ENCODE measurements around the gene TSPAN12.

Gene TSPAN12

DNA sequence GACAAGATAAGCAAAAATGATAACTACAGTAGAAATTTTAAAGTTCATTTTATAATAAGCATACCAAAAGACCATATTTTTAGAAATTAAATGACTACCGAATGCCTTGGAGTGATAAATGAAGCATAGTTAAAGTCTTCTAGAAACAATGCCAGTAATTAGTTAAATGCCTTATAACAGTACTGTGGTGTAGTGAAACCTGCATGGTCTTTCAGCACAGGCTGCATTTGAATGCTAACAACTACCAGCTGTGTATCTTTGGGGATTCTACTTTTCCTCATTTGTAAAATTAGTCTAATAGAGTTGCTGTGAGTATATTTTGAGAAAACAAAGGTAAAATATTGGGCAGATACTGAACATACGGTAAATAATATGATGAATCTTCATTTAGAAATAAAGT, 25.1 kb downstream of the TSPAN12 start:
- H3K4me3 ChIP-seq (replicated peaks; ENCODE audit: low read depth, low read length) = no peak overlapping the region
- no peak for DNase-seq (ENCODE audit: low read depth)
- no peak for TF ChIP-seq CTCF (IDR thresholded peaks at IDR 0.05; ENCODE audit: low read length, missing control alignments)

DNA sequence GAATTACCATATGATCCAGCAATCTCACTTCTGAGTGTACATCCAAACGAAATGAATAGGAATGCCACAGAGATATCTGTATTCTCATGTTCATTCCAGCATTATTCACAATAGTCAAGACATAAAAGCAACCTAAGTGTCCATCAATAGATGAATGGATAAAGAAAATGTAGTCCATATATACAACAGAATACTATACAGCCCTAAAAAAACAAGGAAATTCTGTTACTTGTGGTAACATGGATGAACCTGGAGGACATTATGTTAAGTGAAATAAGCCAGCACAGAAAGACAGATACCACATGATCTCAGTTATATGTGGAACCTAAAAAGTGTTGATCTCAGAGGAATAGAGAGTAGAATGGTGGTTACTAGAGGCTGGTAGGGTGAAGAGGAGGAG, 26.7 kb downstream of the TSPAN12 start:
- no peak for TF ChIP-seq CTCF (IDR thresholded peaks at IDR 0.05; ENCODE audit: low read length, missing control alignments)
- DNase-seq (ENCODE audit: low read depth) = no peak

DNA sequence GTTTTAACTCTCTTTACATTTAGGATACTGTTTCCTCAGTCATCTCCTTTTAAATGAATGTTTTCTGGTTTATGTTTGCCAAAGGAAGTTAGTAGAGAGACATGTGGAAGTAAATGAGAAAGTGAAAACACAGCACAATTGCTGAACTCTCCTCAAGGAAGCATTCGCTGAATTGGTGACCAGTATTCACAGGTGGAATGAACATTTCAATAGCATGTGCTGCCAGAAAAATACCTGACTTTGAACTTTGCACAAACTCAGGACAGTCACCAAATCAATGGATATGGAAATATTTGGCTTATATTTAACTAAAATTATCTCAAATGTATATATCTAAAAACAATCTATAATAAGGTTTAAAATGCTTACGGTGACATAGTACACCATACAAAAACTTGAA, 28.5 kb downstream of the TSPAN12 start:
- no peak for DNase-seq (ENCODE audit: low read depth)
- TF ChIP-seq CTCF (IDR thresholded peaks at IDR 0.05; ENCODE audit: low read length, missing control alignments) = no peak
- no peak overlapping the region for H3K4me3 ChIP-seq (replicated peaks; ENCODE audit: low read depth, low read length)

More for the DNA sequence above, 26.7 kb downstream of the TSPAN12 start:
- no peak overlapping the region for H3K4me3 ChIP-seq (replicated peaks; ENCODE audit: low read depth, low read length)

DNA sequence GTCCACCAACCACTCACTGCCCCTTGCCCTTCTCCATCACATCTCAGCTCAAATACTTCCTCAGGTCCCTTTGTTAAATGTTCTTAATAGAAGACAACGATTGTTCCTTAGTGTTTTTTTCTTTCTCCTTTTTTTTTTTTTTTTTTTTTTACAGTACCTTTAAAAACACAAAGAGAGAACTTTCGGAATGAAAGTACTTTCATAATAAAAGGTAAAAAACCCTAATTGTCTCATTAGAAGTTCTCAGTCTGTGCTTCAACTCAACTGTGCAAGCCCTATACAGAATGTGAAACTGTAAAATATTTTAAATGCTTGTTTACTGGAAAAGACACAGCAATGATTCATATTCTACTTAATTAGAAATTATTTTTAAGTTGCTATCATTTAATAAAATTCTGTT, 29.4 kb downstream of the TSPAN12 start:
- H3K4me3 ChIP-seq (replicated peaks; ENCODE audit: low read depth, low read length) = no peak overlapping the region
- no peak for TF ChIP-seq CTCF (IDR thresholded peaks at IDR 0.05; ENCODE audit: low read length, missing control alignments)
- no peak for DNase-seq (ENCODE audit: low read depth)

GRCh38 chr7:120827371-120828118, 30.4 kb downstream of the TSPAN12 start:
- DNase-seq (ENCODE audit: low read depth) = no peak
- no peak for TF ChIP-seq CTCF (IDR thresholded peaks at IDR 0.05; ENCODE audit: low read length, missing control alignments)
- no peak overlapping the region for H3K4me3 ChIP-seq (replicated peaks; ENCODE audit: low read depth, low read length)

- DNase-seq (ENCODE audit: low read depth) = no peak
- H3K4me3 ChIP-seq (replicated peaks; ENCODE audit: low read depth, low read length) = no peak overlapping the region
- no peak for TF ChIP-seq CTCF (IDR thresholded peaks at IDR 0.05; ENCODE audit: low read length, missing control alignments)
Measured at GRCh38 chr7:120825576-120825975, 32.4 kb downstream of the TSPAN12 start.

DNA sequence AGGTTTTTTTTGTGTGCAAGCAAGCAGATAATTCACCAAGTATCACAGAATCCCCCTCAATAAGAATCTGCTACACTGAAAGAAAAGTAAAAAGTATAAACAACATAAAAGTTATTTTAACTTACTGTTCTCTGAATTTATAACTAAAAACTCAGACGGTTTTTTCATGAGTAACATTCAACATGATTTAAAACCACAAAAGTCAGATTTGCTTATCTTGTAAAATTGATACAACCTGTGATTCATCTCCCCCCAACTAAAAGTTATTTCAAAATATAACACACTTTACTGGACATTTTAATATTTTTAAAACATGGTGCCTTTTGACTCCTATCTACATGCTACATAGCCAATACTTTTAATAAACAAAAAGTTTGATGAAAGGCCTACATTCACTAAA, 32.8 kb downstream of the TSPAN12 start:
- no peak for DNase-seq (ENCODE audit: low read depth)
- TF ChIP-seq CTCF (IDR thresholded peaks at IDR 0.05; ENCODE audit: low read length, missing control alignments) = no peak
- H3K4me3 ChIP-seq (replicated peaks; ENCODE audit: low read depth, low read length) = no peak overlapping the region

Measured in fibroblast of pulmonary artery (primary cell).